ENCODE measurements around the gene MIER2.

DNA sequence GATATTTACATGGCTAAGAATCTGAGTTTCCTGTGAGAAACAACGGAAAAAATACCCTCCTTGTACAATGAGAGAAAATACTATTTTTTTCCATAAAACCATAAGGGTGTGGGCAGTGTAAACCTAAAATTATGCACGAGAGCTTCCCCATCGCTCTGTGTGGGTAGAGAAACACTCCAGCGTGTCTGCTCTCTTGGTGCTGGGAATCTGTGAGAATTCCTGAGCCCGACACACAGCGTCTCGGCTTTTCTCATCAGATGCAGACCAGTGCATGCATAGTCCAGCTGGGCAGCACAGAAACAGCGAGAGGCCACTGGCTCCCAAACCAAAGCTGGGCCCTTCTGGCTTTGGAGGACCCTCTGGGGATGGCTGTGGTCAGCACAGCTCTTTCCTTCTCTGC, 65.4 kb downstream of the MIER2 start:
- TF ChIP-seq, protein P1, sequence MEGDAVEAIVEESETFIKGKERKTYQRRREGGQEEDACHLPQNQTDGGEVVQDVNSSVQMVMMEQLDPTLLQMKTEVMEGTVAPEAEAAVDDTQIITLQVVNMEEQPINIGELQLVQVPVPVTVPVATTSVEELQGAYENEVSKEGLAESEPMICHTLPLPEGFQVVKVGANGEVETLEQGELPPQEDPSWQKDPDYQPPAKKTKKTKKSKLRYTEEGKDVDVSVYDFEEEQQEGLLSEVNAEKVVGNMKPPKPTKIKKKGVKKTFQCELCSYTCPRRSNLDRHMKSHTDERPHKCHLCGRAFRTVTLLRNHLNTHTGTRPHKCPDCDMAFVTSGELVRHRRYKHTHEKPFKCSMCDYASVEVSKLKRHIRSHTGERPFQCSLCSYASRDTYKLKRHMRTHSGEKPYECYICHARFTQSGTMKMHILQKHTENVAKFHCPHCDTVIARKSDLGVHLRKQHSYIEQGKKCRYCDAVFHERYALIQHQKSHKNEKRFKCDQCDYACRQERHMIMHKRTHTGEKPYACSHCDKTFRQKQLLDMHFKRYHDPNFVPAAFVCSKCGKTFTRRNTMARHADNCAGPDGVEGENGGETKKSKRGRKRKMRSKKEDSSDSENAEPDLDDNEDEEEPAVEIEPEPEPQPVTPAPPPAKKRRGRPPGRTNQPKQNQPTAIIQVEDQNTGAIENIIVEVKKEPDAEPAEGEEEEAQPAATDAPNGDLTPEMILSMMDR (IDR thresholded peaks at IDR 0.05; ENCODE audit: low read length): no peak
- TF ChIP-seq EZH2 (IDR thresholded peaks at IDR 0.05; ENCODE audit: borderline replicate concordance, low read length): no peak

Measured in OCI-LY1 (cell line).